Measurements from ENCODE around the gene TRH.
A peak's percentile ranks its signal among the peaks of the same experiment; 100 is the strongest.

Gene TRH

GRCh38 chr3:129974564-129974832 lies at the start of gene TRH:
Gene TRH (plus strand): TSS chr3:129974720. CDS start chr3:129975817, 1,097 bp downstream.
- no peak for DNase-seq

- no peak for DNase-seq
Measured at GRCh38 chr3:129927072-129927471, 47.4 kb upstream of the TRH start.

GRCh38 chr3:129929383-129929782 lies 45.1 kb upstream of the TRH start:
- DNase-seq, result no peak

- no peak for DNase-seq
Measured at GRCh38 chr3:129933471-129933870, 41.0 kb upstream of the TRH start.

- peak; percentile 24 for DNase-seq
Measured at GRCh38 chr3:129934234-129935123, 40.0 kb upstream of the TRH start.

- DNase-seq, result peak; percentile 43
Measured at GRCh38 chr3:129936757-129937156, 37.8 kb upstream of the TRH start.

- DNase-seq, result no peak
Measured at GRCh38 chr3:129937717-129938116, 36.8 kb upstream of the TRH start.

- peak; percentile 18 for DNase-seq
Measured at GRCh38 chr3:129938140-129938930, 36.2 kb upstream of the TRH start.

- no peak for DNase-seq
Measured at GRCh38 chr3:129940086-129940485, 34.4 kb upstream of the TRH start.

- DNase-seq, result peak; percentile 56
Measured at GRCh38 chr3:129942296-129942695, 32.2 kb upstream of the TRH start.

- DNase-seq, result no peak
Measured at GRCh38 chr3:129943020-129943419, 31.5 kb upstream of the TRH start.

- DNase-seq, result no peak
Measured at GRCh38 chr3:129944709-129945108, 29.8 kb upstream of the TRH start.

- no peak for DNase-seq
Measured at GRCh38 chr3:129947538-129948240, 26.8 kb upstream of the TRH start.

GRCh38 chr3:129950318-129951046 lies 24.0 kb upstream of the TRH start:
- no peak for DNase-seq

GRCh38 chr3:129952556-129953355 lies 21.8 kb upstream of the TRH start:
- DNase-seq, result no peak

- no peak for DNase-seq
Measured at GRCh38 chr3:129953621-129954020, 20.9 kb upstream of the TRH start.

- no peak for DNase-seq
Measured at GRCh38 chr3:129954514-129954913, 20.0 kb upstream of the TRH start.

- no peak for DNase-seq
Measured at GRCh38 chr3:129956936-129957335, 17.6 kb upstream of the TRH start.

- no peak for DNase-seq
Measured at GRCh38 chr3:129958755-129959154, 15.8 kb upstream of the TRH start.

- no peak for DNase-seq
Measured at GRCh38 chr3:129961141-129961541, 13.4 kb upstream of the TRH start.

GRCh38 chr3:129962600-129962999 lies 11.9 kb upstream of the TRH start:
- DNase-seq, result no peak

GRCh38 chr3:129965937-129966336 lies 8.6 kb upstream of the TRH start:
- no peak for DNase-seq
